Stimulated activated CD8-positive, alpha-beta memory T cell treated with anti-CD3 and anti-CD28 coated beads, Interleukin-2, amount 100 ng/mL, for 1 hour (primary cell): ENCODE data around the gene MINDY1.

Experiments used
- DNase-seq, 2 donors: peaks; one replicate each; pipeline ENCODE4 v3.0.0-alpha.2; 2020; ENCODE audit warnings: low read depth in 2 of 2

Gene MINDY1, protein sequence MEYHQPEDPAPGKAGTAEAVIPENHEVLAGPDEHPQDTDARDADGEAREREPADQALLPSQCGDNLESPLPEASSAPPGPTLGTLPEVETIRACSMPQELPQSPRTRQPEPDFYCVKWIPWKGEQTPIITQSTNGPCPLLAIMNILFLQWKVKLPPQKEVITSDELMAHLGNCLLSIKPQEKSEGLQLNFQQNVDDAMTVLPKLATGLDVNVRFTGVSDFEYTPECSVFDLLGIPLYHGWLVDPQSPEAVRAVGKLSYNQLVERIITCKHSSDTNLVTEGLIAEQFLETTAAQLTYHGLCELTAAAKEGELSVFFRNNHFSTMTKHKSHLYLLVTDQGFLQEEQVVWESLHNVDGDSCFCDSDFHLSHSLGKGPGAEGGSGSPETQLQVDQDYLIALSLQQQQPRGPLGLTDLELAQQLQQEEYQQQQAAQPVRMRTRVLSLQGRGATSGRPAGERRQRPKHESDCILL

DNA sequence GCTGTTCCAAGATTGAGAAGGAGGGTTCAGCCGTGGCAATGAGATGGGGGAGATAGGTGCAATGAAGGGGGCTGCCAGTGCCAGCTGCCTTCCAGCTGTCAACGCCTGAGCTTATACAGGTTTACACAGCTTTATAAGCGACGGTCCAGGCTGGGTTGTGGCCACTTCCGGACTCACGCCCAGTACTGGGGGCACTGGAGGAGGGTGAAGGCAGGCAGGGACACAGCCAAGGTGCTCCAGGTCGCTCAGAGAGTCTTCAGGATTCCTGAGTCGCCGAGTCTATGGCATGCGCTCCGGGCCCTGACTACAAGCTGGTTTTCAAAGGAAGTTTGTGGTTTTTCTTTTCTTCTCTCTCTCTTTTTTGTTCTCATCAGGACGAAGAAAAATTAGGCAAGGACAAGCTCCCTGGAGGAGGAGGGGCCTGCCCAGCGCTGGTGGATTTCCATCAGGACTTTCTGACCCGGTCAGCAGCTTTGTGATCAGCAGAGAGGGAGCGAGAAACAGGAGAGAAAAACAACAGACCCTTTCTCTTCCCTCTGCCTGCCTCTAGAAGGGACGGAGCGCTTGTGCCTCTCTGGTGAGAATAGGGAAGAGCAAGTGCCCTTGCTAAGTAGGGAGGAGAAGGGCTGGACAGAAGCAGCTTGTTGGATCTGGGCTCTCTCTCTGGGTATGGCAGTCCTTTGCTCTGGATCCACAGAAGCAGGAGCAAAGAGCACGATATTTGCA is at the start of gene MINDY1:
Gene MINDY1 (minus strand): TSS at position 576 of the 726 bp plus-strand sequence. CDS start 4,285 bp downstream, outside the sequence.
- no peak for DNase-seq

DNA sequence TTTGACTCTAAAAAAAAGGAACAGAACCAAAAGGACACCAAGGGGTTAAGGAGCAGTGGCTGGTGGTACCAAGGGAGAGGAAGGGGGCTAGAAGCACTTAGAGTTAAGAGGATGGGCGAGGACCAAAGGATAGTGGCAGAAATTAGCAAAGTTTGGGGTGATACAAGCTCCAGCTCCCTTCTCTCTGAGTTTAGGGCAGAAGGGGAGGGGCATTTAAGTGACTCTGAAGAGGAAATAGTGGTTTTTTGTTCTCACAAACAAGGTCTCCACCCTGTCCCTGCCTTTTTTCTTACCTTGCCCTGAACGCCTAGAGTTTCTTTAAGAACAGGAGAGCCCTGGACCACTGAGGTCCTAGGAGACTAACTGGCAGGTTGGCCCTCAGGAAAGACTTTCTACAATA is 49.4 kb upstream of the MINDY1 start:
- no peak for DNase-seq

DNA sequence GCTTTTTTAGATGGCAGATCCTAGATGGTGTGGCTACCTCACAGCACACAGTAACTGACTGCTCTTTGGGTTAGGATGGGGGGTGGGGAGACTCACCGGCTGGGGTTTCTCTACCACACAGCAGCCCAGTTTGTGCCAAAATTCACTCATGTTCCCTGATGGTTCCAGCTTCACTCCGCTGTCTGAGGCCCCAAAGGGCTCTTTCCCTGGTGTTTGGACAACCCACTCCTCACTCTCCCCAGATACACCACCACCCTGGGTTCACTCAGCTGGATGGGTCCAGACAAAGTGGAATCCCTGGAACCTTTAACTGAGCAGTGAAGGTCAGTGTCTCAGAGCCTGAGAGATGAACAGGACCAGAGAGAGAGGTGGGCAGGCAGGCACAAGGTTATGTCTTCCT is 48.9 kb upstream of the MINDY1 start:
- no peak for DNase-seq

DNA sequence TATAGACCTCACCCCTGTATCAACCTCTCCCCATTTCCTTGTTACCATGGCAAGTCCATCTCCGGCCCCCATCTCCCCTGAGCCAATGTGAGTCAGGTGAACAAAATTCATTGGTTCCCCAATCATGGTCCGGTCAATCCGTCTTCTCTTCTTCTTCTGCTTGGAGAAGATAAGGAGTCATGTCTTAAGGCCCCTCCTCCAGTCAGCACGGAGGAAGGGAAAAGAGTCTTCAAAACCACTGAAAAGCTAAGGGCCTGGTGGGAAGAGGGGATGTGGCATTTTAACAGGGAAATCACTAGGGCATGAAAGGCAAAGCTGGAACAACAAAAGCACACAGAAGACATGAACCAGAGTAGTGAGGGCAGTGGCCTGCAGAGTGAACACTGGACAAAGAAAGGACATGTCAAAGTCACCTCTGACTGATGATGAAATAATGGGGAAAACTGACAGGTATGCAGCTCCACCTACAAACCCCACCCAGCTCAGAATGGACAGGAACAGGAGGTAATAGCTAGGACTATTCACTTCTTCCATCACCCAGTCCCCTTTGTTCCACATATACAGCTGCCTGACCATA is 48.4 kb upstream of the MINDY1 start:
- DNase-seq, result no peak

DNA sequence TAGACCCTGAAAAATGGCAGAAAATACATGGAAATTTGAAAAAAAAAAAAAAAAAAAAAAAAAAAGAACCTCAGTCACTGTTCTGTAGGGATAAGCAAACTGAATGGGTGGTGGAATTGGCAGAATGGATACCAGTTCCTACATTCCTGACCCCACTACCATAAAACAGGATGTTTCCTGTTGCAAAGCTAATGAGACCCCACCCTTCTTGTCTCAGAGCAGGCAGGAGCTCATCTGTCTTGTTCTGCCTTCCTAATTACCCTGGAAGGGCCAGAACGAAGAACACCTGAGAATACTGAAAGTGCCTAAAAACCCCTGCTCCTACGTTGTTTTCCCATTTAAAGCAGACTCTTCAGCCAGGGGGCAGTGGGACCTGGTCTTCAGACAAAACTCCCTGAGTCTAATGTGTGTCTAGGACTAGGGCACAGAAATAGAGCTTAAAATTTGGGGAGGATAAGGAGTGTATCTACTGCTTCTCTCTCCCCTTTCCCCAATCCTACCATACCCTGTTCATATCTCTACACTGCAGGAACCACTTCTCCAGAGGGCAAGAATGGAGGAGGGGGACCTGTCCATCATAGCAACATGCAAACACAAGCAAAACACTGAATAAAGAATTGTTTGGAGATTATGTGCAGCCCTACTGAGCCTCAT is 44.8 kb upstream of the MINDY1 start:
- DNase-seq, result no peak

DNA sequence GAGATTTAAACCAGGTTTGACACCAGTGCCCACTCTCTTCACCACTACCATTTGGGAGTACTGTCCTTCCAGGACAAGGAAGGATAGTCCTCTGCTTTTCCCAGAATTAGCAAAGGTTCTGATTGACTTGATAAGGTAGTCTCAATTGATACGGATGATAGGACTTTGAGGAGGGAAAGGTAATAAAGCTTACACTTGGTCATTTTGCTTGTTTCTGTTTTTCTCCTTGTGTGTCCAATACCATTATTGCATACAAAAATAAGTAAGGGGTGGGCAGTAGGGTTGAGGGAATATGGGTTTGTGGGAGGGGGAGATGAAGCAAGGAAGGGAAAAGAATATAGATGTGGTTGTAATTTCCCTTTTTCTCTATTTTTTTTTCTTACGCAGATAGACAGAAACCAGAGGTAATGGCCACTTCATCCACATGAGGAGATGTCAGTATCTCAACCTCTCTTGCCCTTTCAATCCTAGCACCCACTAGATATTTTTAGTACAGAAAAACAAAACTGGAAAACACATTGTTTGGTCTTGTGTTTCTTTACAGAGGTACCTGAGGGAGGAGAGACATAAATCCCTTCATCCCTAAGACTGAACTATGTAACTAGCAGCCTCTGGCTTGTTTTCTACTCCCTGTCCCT is 43.5 kb upstream of the MINDY1 start:
- no peak for DNase-seq

DNA sequence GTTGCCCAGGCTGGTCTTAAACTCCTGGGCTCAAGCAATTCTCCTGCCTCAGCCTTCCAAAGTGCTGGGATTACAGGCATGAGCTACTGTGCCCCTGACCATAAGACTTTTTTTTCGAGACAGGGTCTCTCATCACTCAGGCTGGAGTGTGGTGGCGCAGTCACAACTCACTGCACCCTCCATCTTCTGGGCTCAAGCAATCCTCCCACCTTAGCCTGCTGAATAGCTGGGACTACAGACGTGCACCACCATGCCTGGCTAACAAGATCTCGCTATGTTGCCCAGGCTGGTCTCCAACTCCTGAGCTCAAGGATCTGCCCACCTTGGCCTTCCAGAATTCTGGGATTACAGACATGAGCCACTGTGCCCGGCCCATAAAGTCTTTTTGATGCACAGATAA is 42.8 kb upstream of the MINDY1 start:
- DNase-seq, result no peak

DNA sequence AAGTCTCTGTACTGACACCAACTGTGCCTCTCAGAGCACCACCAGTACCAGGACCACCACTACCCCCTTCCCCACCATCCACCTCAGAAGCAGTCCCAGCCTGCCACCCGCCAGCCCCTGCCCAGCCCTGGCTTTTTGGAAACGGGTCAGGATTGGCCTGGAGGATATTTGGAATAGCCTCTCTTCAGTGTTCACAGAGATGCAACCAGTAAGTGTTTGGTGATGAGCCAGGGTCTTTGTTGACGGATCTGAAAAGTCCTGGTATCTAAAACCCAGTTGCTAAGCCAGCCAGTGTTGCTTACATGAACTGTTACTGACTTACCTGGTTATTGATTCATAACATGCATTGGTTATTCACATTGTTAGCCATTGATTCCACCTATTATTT is 41.9 kb upstream of the MINDY1 start:
- DNase-seq, result no peak

DNA sequence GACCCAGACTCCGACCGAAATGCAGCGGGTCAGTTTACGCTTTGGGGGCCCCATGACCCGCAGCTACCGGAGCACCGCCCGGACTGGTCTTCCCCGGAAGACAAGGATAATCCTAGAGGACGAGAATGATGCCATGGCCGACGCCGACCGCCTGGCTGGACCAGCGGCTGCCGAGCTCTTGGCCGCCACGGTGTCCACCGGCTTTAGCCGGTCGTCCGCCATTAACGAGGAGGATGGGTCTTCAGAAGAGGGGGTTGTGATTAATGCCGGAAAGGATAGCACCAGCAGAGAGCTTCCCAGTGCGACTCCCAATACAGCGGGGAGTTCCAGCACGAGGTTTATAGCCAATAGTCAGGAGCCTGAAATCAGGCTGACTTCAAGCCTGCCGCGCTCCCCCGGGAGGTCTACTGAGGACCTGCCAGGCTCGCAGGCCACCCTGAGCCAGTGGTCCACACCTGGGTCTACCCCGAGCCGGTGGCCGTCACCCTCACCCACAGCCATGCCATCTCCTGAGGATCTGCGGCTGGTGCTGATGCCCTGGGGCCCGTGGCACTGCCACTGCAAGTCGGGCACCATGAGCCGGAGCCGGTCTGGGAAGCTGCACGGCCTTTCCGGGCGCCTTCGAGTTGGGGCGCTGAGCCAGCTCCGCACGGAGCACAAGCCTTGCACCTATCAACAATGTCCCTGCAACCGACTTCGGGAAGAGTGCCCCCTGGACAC is 41.4 kb upstream of the MINDY1 start:
- no peak for DNase-seq

DNA sequence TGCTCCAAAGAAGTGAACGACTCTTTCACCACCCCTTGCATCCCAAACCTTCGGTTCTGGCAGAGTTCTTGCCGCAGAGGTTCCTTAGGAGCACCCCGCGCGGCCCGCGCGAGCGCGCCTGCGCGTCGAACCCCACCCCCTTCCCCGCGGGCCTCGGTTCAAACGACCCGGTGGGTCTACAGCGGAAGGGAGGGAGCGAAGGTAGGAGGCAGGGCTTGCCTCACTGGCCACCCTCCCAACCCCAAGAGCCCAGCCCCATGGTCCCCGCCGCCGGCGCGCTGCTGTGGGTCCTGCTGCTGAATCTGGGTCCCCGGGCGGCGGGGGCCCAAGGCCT is 40.9 kb upstream of the MINDY1 start, which contains the start of gene C1orf56:
Gene C1orf56 (plus strand): TSS at position 161 of the 334 bp plus-strand sequence. CDS start 97 bp downstream, at position 258.
- no peak for DNase-seq

DNA sequence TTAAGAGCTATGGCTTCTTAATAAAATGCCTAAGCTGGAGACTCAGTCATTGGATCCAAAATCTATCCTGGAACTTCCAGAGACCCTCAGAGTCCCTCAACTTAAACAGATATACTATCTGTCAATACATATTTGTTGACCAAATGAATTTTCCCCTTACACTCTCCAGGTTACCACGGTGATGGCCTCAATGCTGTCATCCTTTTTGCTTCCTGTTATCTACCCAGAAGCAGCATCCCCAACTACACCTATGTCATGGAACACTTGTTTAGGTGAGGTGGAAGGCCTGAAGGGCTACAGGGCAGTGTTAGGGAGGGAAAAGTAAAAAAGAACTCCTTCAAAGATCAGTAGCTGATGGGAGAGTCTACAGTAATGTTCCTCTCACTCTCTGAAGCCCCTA is 36.5 kb upstream of the MINDY1 start:
- DNase-seq, result no peak

DNA sequence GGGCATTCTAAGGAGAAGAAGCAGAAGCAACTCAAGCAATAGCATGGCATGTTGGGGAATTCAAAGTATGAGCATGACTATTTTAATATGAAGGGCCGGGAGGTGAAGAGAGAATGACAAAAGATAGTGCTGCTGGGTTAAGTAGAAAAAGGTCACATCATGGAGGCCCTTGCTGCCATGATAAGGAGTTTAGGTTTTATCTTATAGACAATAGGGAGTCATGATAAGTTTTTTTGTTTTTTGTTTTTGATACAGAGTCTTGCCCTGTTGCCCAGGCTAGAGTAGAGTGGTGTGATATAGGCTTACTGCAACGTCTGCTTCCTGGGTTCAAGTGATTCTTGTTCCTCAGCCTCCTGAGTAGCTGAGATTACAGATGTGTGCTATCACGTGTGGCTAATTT is 32.8 kb upstream of the MINDY1 start:
- DNase-seq, result no peak

DNA sequence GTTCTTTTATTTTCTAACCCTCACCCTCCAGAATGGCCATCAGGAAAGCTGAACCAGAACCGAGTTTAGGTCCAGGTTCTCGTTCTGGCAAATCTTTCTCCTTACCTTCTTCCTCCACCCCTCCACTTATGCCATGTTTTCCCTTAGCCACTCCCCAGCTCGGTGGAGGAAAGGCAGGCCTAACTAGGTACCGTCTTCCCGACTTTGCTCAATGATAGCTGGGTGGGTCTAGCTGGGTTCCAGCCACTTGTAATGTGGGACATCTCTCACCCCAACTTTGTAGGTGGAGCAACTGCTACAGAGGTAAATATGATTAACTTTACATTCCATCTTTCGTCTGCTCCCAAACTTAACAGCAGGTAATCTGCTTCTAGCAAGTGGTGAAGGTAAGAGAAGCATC is 30.3 kb upstream of the MINDY1 start:
- no peak for DNase-seq

DNA sequence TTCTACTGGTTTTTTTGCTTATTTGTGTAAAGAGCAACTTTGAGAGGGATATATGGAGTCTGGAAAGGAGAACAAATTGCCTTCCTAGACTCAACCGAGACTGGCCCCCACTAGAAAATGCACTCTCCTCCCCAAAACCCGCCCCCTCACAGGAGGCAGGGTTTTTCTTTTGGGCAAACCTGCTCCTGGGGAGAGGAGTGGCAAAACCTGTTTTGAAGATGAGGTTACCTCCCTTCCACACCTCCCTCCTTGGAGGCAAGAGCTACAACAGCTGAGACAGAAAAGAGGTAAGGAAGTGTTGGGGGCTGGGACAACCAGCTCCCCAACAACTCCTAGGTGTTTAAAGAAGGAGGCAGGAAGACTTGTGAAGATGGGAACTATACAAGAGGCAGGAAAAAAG is 29.7 kb upstream of the MINDY1 start, which contains the start of gene BNIPL:
Gene BNIPL (plus strand): TSS at position 231 of the 400 bp plus-strand sequence. CDS start 140 bp downstream, at position 371.
- DNase-seq, result no peak

DNA sequence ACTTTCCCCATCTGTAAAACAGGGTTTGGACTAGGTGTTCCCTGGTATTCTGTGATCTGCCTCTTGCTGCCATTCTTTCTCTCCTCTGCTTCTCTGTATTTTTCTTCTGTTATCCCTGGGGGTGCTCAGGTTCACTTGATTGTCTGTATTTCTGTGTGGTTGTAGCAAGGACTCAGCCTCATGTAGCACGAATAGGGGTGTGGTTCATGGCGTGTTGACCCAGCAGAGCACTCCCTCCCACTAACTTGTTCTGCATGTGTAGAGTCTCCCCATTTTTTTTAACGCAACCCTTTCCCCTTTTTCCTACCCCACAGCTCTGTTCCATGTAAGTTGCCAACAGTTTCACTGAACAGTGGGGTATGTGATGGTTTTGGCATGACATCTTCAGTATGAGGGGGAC is 28.5 kb upstream of the MINDY1 start:
- no peak for DNase-seq

DNA sequence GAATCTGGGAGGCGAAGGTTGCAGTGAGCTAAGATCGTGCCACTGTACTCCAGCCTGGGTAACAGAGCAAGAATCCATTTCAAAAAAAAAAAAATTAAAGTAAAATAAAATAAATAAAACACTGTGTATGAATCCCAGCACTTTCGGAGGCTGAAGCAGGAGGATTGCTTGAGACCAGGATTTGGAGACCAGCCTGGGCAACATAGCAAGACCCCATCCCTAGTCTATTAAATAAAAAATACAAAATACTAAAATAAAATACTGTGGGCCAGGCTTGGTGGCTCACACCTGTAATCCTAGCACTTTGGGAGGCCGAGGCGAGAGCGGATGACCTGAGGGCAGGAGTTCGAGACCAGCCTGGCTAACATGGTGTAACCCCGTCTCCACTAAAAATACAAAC is 25.5 kb upstream of the MINDY1 start:
- no peak for DNase-seq

DNA sequence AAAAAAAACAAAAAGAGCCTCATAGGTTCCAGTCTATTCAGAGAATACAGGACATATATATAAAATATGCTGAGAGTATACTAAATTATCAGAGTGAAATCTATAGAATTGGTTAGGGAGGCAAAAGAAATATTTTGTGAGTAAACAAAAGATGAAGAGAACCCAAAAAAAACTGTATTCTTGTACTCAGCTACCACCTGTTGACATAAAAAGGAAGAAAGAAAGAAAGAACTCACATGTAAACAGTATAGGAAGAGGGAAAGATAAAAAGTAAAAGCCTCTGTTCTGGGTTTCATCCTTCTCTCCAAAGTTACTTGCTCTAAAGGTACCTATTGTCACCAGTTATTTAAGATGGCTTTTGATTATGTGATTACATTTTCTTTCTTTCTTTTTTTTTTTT is 19.8 kb upstream of the MINDY1 start:
- no peak for DNase-seq

DNA sequence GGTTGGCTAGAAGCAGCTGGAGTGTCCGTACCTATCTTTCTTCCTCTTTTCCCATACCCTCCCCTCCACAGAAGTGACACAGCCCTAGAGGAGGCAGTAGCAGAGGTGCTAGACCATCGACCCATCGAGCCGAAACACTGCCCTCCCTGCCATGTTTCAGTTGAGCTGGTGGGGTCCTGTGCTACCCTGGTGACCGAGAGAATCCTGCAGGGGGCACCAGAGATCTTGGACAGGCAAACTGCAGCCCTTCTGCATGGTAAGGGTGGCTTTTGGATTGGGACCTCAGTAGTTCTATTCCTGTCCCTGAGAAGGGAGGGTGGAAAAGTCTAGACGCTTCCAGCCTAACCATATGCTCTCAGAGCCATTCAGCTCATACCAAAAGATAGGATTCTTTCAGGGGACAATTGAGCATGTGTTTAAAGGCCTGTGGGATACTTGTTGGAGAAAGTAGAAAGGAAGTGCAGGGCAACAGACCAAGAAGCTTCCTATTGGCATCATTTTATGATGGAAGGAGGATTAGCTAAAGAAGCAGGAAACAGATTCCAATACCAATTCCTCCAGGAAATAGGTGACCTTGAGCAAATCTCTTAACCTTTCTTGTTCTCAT is 17.9 kb upstream of the MINDY1 start:
- peak; percentile 73 to 77 for DNase-seq

DNA sequence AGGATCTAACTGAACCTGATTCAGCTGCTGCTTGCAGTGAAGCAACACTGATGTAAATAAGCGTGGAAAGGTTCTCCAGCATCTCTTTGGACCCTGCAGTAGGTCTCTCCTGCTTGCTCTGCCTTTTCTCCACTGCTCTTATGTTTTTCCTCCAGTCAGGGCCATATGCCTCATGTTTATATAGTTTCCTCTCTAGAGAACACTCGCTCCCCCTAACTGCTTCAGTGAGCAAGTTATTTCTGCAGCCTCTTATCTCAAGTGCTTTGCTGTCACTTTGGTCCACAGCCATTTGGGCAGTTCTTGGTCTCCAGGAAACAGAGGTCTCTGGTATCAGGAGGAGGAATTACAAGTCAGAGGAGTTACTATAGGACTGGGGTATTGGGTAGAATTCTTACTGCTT is 6.8 kb upstream of the MINDY1 start:
- DNase-seq, result no peak

DNA sequence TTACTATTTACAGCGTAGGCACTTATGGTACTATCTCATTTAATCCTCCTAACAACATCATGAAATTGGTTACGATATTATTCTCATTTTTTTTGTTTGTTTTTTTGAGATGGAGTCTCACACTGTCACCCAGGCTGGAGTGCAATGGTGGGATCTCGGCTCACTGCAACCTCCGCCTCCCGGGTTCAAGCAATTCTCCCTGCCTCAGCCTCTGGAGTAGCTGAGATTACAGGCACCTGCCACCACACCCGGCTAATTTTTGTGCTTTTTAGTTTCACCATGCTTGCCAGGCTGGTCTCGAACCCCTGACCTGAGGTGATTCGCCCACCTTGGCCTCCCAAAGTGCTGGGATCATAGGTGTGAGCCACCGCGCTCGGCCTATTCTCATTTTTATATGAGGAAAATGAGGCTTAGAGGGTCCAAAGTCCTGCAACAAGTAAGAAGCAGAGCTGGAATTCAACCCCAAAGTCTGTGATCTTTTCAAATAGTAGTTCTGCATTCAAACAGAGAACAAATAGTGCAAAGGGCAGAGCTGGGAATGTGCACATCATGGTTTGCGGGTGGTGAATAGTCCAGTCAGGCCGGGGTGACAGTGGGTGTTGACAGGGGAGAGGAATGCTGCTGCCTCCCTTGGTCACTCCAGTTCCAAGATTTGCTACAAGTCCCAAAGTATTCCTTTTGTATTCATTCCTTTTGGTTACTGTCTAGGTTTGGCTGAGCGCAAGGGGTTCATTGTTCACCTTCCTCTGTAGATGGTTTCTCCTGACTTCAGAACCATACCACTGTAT is 6.2 kb upstream of the MINDY1 start:
- no peak for DNase-seq
